Measurements from ENCODE around the gene DUSP14. TPM values are rescaled to one million over a fixed set of nuclear protein-coding genes. Genes with fewer than 3 reads are reported as not detected.

The DUSP14 gene
- polyA plus RNA-seq, 1 experiment, result 152 TPM

- no peak overlapping the region for H3K4me3 ChIP-seq (ENCODE audit: low read depth, low read length)
- ChIA-PET POLR2A (no interaction called here), CTCF (no interaction called here)
- H3K27me3 ChIP-seq (ENCODE audit: control insufficient read depth, insufficient read depth, low read length), result no peaks in the 10 kb centered on the region
- no peak for TF ChIP-seq CTCF (IDR thresholded peaks at IDR 0.05; ENCODE audit: insufficient read depth, low read depth, low read length)
- DNase-seq (ENCODE audit: low read depth), result no peak
- peaks cover 16% of the 10 kb centered on the region for H3K36me3 ChIP-seq (ENCODE audit: control insufficient read depth, insufficient read depth, low read length)
These were observed 30.5 kb downstream of the DUSP14 start for GRCh38 chr17:37520174-37520573.

- H3K36me3 ChIP-seq (ENCODE audit: control insufficient read depth, insufficient read depth, low read length), result peaks cover 17% of the 10 kb centered on the region
- no peak for DNase-seq (ENCODE audit: low read depth)
- CTCF ChIA-PET, result interaction anchor here (1.2 kb wide), 1 partner anchor 148 kb away, joined by 4 read pairs; no protein-coding TSS in a partner anchor
- POLR2A ChIA-PET, result no interaction called here
- no peaks in the 10 kb centered on the region for H3K27me3 ChIP-seq (ENCODE audit: control insufficient read depth, insufficient read depth, low read length)
- no peak overlapping the region for H3K4me3 ChIP-seq (ENCODE audit: low read depth, low read length)
- TF ChIP-seq CTCF (IDR thresholded peaks at IDR 0.05; ENCODE audit: insufficient read depth, low read depth, low read length), result no peak
These were observed 32.1 kb downstream of the DUSP14 start for GRCh38 chr17:37521821-37522220.

GRCh38 chr17:37523715-37524219 lies 34.1 kb downstream of the DUSP14 start:
- ChIA-PET CTCF (no interaction called here), POLR2A (no interaction called here)
- TF ChIP-seq CTCF (IDR thresholded peaks at IDR 0.05; ENCODE audit: insufficient read depth, low read depth, low read length), result no peak

GRCh38 chr17:37527249-37527851 lies 37.7 kb downstream of the DUSP14 start:
- no peak overlapping the region for H3K4me3 ChIP-seq (ENCODE audit: low read depth, low read length)
- H3K27me3 ChIP-seq (ENCODE audit: control insufficient read depth, insufficient read depth, low read length), result no peaks in the 10 kb centered on the region
- peaks cover 11% of the 10 kb centered on the region for H3K36me3 ChIP-seq (ENCODE audit: control insufficient read depth, insufficient read depth, low read length)
- no peak for DNase-seq (ENCODE audit: low read depth)
- ChIA-PET CTCF (interaction anchor here (0.6 to 2.4 kb wide), 16 partner anchors 10 to 288 kb away, joined by 3 to 14 read pairs (median 4); no protein-coding TSS in a partner anchor), POLR2A (interaction anchor here (0.5 kb wide), 1 partner anchor 113 kb away, joined by 3 read pairs; no protein-coding TSS in a partner anchor)
- peak; percentile 78 for TF ChIP-seq CTCF (IDR thresholded peaks at IDR 0.05; ENCODE audit: insufficient read depth, low read depth, low read length)

More at GRCh38 chr17:37523715-37524219, 34.1 kb downstream of the DUSP14 start:
- DNase-seq (ENCODE audit: low read depth), result no peak
- peaks cover 12% of the 10 kb centered on the region for H3K36me3 ChIP-seq (ENCODE audit: control insufficient read depth, insufficient read depth, low read length)
- no peak overlapping the region for H3K4me3 ChIP-seq (ENCODE audit: low read depth, low read length)
- H3K27me3 ChIP-seq (ENCODE audit: control insufficient read depth, insufficient read depth, low read length), result no peaks in the 10 kb centered on the region

- DNase-seq (ENCODE audit: low read depth), result no peak
- CTCF ChIA-PET, result interaction anchor here (0.6 to 1.0 kb wide), 3 partner anchors 24 to 1015 kb away, joined by 3 read pairs; no protein-coding TSS in a partner anchor
- H3K4me3 ChIP-seq (ENCODE audit: low read depth, low read length), result no peak overlapping the region
- peaks cover 5% of the 10 kb centered on the region; the same call in 1 of the 2 replicates for H3K36me3 ChIP-seq (ENCODE audit: control insufficient read depth, insufficient read depth, low read length)
- H3K27me3 ChIP-seq (ENCODE audit: control insufficient read depth, insufficient read depth, low read length), result no peaks in the 10 kb centered on the region
- no peak for TF ChIP-seq CTCF (IDR thresholded peaks at IDR 0.05; ENCODE audit: insufficient read depth, low read depth, low read length)
- POLR2A ChIA-PET, result no interaction called here
These were observed 40.7 kb downstream of the DUSP14 start for GRCh38 chr17:37530420-37530819.
